HS-27A (cell line): Measurements from ENCODE around the gene RBM39.

Experiments
- DNase-seq: peaks from one replicate; pipeline ENCODE4 v3.0.0-alpha.2; 2012; ENCODE audit warnings: low read depth, missing footprints

Gene RBM39

GRCh38 chr20:35669221-35669620, 72.8 kb downstream of the RBM39 start:
- no peak for DNase-seq

GRCh38 chr20:35665949-35666288, 76.1 kb downstream of the RBM39 start:
- no peak for DNase-seq

DNA sequence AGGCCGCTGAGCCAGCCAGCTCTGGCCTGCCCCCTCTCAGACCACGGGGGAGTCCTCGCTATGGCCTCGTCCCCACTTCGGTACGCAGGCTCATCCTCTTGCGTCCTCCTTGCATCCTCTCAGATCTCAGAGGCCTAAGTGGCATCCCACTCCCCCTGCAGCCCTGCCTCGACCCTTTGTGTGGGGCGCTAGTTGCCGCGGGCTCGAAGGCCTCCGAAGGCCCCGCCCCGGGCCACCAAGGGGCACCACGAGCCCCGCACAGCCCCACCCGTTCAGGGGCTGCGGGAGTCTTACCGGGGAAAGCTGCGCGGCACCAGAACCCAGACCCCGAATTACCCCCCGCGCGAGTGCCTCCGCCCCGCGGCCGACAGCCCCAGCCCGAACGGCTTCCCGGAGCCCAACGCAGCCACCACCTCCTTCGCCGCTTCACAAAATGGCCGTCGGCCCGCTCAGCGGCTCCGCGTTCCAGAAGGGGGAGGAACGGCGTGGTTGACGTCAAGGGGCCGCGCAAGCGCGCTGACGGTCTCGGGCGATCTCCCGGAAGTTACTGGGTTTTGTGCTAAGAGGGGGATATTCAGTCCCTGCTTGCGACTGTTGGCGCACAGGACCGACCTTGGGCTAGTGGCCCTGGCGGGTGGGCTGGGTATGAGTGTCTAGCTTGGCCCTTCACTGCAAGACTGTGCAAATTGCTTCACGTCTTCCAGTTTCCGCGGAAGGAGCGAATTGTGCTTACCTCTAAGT, 77.4 kb downstream of the RBM39 start, which contains the start of the genes CPNE1 and RBM12:
Gene CPNE1 (minus strand): TSS at position 435 of the 741 bp plus-strand sequence. CDS start 31,977 bp downstream, outside the sequence.
Gene RBM12 (minus strand): TSS at position 435 of the 741 bp plus-strand sequence. CDS start 9,578 bp downstream, outside the sequence.
- DNase-seq: peak; percentile 86

- DNase-seq: no peak
Observed at GRCh38 chr20:35663516-35664465, 78.3 kb downstream of the RBM39 start.

GRCh38 chr20:35662551-35662950, 79.5 kb downstream of the RBM39 start:
- DNase-seq: no peak

DNA sequence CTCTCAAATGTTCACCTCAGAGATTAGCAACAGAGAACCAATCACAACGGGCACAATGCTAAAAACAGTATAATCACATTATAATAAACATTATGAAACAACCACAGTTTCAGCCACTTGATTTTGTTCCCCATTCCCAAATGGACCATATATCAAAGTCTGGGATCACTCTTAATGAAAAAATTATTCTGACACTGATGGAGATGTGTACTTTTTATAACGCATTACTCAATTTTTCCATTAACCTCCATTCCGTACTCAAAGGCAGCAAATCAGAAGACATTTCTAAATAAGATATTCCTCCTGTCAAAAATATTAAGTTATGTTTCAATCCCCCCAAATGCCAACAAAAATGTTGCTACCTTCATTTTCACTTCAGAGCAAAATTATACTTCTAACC, 80.2 kb downstream of the RBM39 start:
- DNase-seq: no peak

GRCh38 chr20:35661053-35661452, 81.0 kb downstream of the RBM39 start:
- no peak for DNase-seq

GRCh38 chr20:35660122-35660937, 81.7 kb downstream of the RBM39 start:
- DNase-seq: no peak

DNA sequence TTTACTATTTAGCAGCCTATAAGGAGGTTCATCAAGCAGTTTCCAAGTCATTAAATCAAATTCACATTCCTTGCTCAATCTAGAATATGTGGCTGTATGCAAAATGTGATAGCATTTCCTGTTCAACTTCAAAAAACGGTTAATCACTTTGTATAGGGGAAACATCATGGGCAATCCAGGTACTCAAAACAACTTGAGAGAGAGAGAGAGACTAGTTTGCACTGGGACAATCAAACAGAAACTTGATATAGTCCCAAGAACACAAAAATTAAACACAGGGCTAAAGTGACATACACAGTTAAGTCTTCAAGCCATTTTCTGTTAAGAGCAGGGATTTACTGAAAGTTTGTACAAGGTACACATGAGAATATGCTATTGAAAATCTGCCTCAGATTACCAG, 84.8 kb downstream of the RBM39 start:
- DNase-seq: no peak

DNA sequence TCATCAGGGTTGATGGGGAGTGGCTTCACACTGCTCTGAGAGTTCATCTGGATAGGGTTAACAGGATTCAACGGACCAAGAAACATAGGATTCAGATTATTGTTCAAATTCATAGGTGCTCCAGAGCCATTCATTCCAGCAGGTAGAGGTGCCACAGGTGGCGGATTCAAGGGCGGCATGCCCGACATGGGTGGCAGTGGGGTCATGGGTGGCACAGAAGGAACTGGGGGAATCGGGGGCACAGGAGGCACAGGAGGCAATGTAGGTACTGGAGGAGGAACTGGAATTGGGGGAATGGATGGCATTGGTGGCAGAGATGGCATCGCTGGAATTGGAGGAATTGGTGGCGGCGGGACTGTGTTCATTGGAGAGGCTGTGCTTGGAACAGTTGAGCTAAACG, 87.6 kb downstream of the RBM39 start:
- DNase-seq: no peak

DNA sequence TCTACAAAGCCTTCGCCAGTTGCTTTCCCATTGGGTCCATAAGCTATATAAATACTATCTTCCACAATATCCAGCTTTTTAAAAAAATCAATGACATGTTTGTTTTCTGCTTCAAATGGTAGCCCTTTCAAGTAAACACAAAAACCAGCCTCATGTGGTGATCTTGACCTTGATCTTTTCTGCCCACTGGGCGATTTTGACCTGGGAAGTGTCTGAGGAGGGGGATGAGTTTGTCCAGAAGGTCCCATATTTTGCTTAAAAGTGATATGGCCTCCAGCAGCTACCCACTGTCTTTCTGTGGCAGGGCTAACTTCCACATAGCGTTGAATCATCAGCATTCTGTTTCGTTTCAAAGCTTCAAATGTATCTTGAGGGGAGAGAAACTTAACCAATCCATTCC, 88.2 kb downstream of the RBM39 start:
- DNase-seq: no peak
